Islet of Langerhans (tissue), 1 donor: ENCODE data around the gene THADA.

ENCODE experiments used
- FAIRE-seq: peaks from one replicate; lab custom pipeline; 2011; peaks lifted over from hg19 to GRCh38; lab: Jason Lieb, UNC

THADA gene

DNA sequence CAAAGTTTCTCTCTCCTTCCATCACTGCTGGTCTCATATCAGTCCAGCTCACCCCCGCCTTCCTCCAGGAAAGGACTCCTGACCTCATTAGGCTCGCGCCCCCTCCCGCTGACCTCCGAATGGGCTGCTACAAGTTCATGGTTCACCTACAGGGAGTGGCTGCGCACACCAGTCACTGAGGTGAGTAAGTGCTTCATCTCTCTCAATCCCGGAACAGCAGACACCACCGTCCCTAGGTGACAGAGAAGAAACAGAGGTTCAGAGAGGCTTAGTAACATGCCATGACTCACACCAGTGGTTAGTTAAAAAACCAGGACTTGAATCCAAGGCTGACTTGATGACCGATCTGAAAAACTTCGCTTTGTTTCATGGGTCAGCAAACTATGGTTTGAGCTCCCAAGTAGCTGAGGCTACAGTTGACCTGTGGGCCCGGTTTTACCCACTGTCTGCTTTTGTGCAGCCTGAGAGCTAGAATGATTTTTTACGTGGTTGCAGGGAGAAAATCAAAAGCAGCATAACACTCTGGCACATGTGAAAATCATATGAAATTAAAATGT, 411.4 kb downstream of the THADA start:
- no peak for FAIRE-seq

DNA sequence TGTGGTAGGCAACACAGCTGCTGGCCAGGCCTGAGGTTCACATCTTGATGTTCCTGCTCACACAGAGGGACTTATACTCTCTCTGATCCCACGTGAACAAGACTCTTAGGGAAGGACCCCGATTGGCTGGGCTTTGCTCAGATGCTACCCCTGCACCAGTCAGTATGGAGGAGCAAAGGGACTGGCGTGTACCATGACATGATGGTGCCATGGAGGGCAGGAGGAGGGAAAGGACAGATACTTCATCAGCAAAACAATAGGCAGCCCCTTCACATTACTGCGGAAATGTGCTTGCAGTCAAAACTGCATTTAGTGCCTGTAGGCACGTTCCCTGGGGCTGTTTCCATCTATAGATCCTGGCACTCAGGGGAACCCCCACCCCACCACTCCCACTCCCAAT, 412.1 kb downstream of the THADA start:
- FAIRE-seq = no peak

DNA sequence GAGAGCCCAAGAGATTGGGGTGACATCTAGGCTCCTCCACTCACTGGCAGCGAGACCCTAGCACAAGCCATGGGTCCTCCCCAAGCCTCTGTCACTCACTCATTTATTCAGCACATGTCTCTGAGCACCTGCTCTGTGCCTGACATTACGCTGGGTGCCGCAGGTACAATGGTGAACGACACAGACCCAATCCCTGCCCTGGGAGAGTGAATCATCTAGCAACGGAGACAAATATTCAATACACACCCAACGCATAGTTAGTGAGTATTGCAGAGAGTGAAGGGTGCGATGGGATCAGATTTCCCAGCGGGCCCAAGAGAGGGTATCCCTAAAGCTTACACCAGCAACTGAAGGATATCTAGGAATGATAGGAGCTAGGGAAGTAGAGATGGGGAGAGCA, 414.9 kb downstream of the THADA start:
- no peak for FAIRE-seq
